ENCODE results near the gene DAZL.

The DAZL gene

GRCh38 chr3:16559653-16560365 is 45.4 kb downstream of the DAZL start:
- H3K79me2 ChIP-seq (ENCODE audit: control insufficient read depth, low read length), result no peaks in the 10 kb centered on the region
- H3K27ac ChIP-seq (ENCODE audit: low read depth, low read length), result no peak overlapping the region
- no peaks in the 10 kb centered on the region for H3F3A ChIP-seq (ENCODE audit: control insufficient read depth, insufficient read depth)
- H3K36me3 ChIP-seq (ENCODE audit: control insufficient read depth, low read length), result no peaks in the 10 kb centered on the region
- no peaks in the 10 kb centered on the region for H3K9me2 ChIP-seq (replicated peaks; ENCODE audit: control insufficient read depth, low read length)
- H3K4me2 ChIP-seq (ENCODE audit: low read length), result no peak overlapping the region
- no peaks in the 10 kb centered on the region for H4K20me1 ChIP-seq (ENCODE audit: control insufficient read depth, insufficient read depth, low read depth, low read length)
- no peaks in the 10 kb centered on the region for H3K4me1 ChIP-seq (ENCODE audit: control insufficient read depth, low read length)
- no peaks in the 10 kb centered on the region for H3K27me3 ChIP-seq (ENCODE audit: control insufficient read depth, low read length)
- peaks cover 5% of the 10 kb centered on the region; the same call in 1 of the 2 replicates for H3K9me3 ChIP-seq (ENCODE audit: control insufficient read depth, insufficient read depth, low read length)
- H3K4me3 ChIP-seq (ENCODE audit: low read length), result no peak overlapping the region
- TF ChIP-seq CTCF (IDR thresholded peaks at IDR 0.05; ENCODE audit: low read depth, low read length, poor library complexity, severe bottlenecking) (no peak), EZH2phosphoT487 (IDR thresholded peaks at IDR 0.05; ENCODE audit: borderline replicate concordance, low read length) (no peak)

GRCh38 chr3:16554126-16554525 is 51.1 kb downstream of the DAZL start:
- no peaks in the 10 kb centered on the region for H4K20me1 ChIP-seq (ENCODE audit: control insufficient read depth, insufficient read depth, low read depth, low read length)
- no peak overlapping the region for H3K4me3 ChIP-seq (ENCODE audit: low read length)
- no peak overlapping the region for H3K4me2 ChIP-seq (ENCODE audit: low read length)
- no peaks in the 10 kb centered on the region for H3K27me3 ChIP-seq (ENCODE audit: control insufficient read depth, low read length)
- no peaks in the 10 kb centered on the region for H3F3A ChIP-seq (ENCODE audit: control insufficient read depth, insufficient read depth)
- no peak for TF ChIP-seq EZH2phosphoT487 (IDR thresholded peaks at IDR 0.05; ENCODE audit: borderline replicate concordance, low read length)
- no peak for TF ChIP-seq CTCF (IDR thresholded peaks at IDR 0.05; ENCODE audit: low read depth, low read length, poor library complexity, severe bottlenecking)
- H3K27ac ChIP-seq (ENCODE audit: low read depth, low read length), result no peak overlapping the region
- no peaks in the 10 kb centered on the region for H3K9me2 ChIP-seq (replicated peaks; ENCODE audit: control insufficient read depth, low read length)
- no peaks in the 10 kb centered on the region for H3K36me3 ChIP-seq (ENCODE audit: control insufficient read depth, low read length)
- H3K79me2 ChIP-seq (ENCODE audit: control insufficient read depth, low read length), result no peaks in the 10 kb centered on the region
- no peaks in the 10 kb centered on the region for H3K9me3 ChIP-seq (ENCODE audit: control insufficient read depth, insufficient read depth, low read length)
- H3K4me1 ChIP-seq (ENCODE audit: control insufficient read depth, low read length), result peaks cover 11% of the 10 kb centered on the region

GRCh38 chr3:16552757-16553156 is 52.5 kb downstream of the DAZL start:
- Histone ChIP-seq H3F3A (ENCODE audit: control insufficient read depth, insufficient read depth) (no peaks in the 10 kb centered on the region), H3K27ac (ENCODE audit: low read depth, low read length) (no peak overlapping the region), H3K36me3 (ENCODE audit: control insufficient read depth, low read length) (no peaks in the 10 kb centered on the region), H3K27me3 (ENCODE audit: control insufficient read depth, low read length) (no peaks in the 10 kb centered on the region), H3K4me3 (ENCODE audit: low read length) (no peak overlapping the region), H3K9me2 (replicated peaks; ENCODE audit: control insufficient read depth, low read length) (no peaks in the 10 kb centered on the region), H3K79me2 (ENCODE audit: control insufficient read depth, low read length) (no peaks in the 10 kb centered on the region), H4K20me1 (ENCODE audit: control insufficient read depth, insufficient read depth, low read depth, low read length) (no peaks in the 10 kb centered on the region), H3K4me2 (ENCODE audit: low read length) (no peak overlapping the region), H3K4me1 (ENCODE audit: control insufficient read depth, low read length) (peaks cover 14% of the 10 kb centered on the region), H3K9me3 (ENCODE audit: control insufficient read depth, insufficient read depth, low read length) (no peaks in the 10 kb centered on the region)
- TF ChIP-seq CTCF (IDR thresholded peaks at IDR 0.05; ENCODE audit: low read depth, low read length, poor library complexity, severe bottlenecking), result no peak
